HepG2 (cell line): ENCODE measurements around the gene ELP2.

Source experiments
- CBFB ChIP-seq: sonication (generic); formaldehyde crosslinking; IDR thresholded peaks from 2 replicates; pipeline ENCODE4 v1.4.0; 2020; ENCODE audit warnings: missing genetic modification reagents
- CHD4 ChIP-seq: fragments of 200-600 bp; sonication (generic); IDR thresholded peaks from 2 replicates; pipeline ENCODE4 v1.7.0; 2017; ENCODE audit warnings: mild to moderate bottlenecking, low read length, borderline replicate concordance
- EP300 ChIP-seq, 3 experiments: sonication (generic) in 1 of 3; formaldehyde crosslinking in 1 of 3; IDR thresholded peaks; 2 replicates each; pipeline versions ENCODE4 v1.5.1 to v1.6.1; 2011 to 2020; ENCODE audit warnings: low read depth in 2 of 3, low read length in 2 of 3, borderline replicate concordance in 1 of 3, improper control_type of control experiment in 1 of 3, mild to moderate bottlenecking in 1 of 3, missing genetic modification reagents in 1 of 3, moderate library complexity in 1 of 3
- SMARCC2 ChIP-seq: fragments of 450-650 bp; IDR thresholded peaks from 2 replicates; pipeline ENCODE4 v1.6.1; 2017; ENCODE audit warnings: antibody characterized with exemption, mild to moderate bottlenecking
- TAF1 ChIP-seq: sonication (generic); formaldehyde crosslinking; IDR thresholded peaks from 2 replicates; pipeline ENCODE4 v1.4.0; 2020; ENCODE audit warnings: missing genetic modification reagents
- ZFAT ChIP-seq: sonication (generic); formaldehyde crosslinking; conservative IDR thresholded peaks from 2 replicates; pipeline ENCODE4 v1.8.1; 2023; ENCODE audit warnings: missing genetic modification reagents, inconsistent platforms
- ZFX ChIP-seq: sonication (generic); formaldehyde crosslinking; IDR thresholded peaks from 2 replicates; pipeline ENCODE4 v1.4.0; 2020; ENCODE audit warnings: mild to moderate bottlenecking, low read depth, missing genetic modification reagents, moderate library complexity
- ZNF607 ChIP-seq: sonication (generic); formaldehyde crosslinking; IDR thresholded peaks from 2 replicates; pipeline ENCODE4 v1.5.1; 2020; ENCODE audit warnings: missing genetic modification reagents, mild to moderate bottlenecking, borderline replicate concordance
- TF ChIP-seq, protein P1 (sequence below): sonication (generic); formaldehyde crosslinking; IDR thresholded peaks from 2 replicates; pipeline ENCODE4 v1.5.0; 2020; ENCODE audit warnings: mild to moderate bottlenecking, missing genetic modification reagents, moderate library complexity
- TF ChIP-seq, protein P2 (sequence below): sonication (generic); formaldehyde crosslinking; IDR thresholded peaks from 2 replicates; pipeline ENCODE4 v1.9.0; 2021; ENCODE audit warnings: missing genetic modification reagents, mild to moderate bottlenecking, borderline replicate concordance
- TF ChIP-seq, protein P3 (sequence below): sonication (generic); formaldehyde crosslinking; IDR thresholded peaks from 2 replicates; pipeline ENCODE4 v1.5.0; 2020; ENCODE audit warnings: missing genetic modification reagents
- TF ChIP-seq, protein P4 (sequence below), 2 experiments: fragments of 450-650 bp in 1 of 2; sonication (generic) in 1 of 2; formaldehyde crosslinking in 1 of 2; IDR thresholded peaks; 2 replicates each; pipeline versions ENCODE4 v1.6.1 to v1.8.0; 2016 to 2022; ENCODE audit warnings: antibody characterized with exemption in 1 of 2, mild to moderate bottlenecking in 1 of 2, missing genetic modification reagents in 1 of 2

DNA sequence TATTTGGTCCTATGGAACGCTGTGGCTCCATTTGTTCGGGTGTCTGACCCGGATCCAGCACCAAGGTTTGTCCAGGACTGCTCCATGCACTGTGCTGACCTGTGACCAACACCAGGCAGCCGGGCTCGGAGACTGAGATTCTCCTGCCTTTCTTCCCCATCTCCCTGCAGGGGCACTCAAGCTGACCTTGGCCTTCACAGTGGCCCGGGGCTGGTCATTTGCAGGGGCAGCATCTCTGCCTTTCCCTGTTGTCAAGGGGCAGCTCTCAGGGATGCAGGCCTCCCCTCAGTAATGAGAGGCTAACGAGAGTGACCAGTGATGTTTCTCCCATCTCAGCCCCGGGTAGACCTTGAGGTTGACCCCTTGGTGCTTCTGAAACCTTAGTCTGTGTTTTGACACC, 85.1 kb downstream of the ELP2 start:
- TF ChIP-seq ZNF607 (CRISPR knock-in tag) (no peak), CBFB (CRISPR knock-in tag) (no peak), ZFAT (CRISPR knock-in tag) (no peak), SMARCC2 (no peak), CHD4 (no peak), EP300 (IDR thresholded peaks at IDR 0.05; ENCODE audit: low read depth in 2 of 2, low read length in 2 of 2) (no peak), EP300 (CRISPR knock-in tag; IDR thresholded peaks at IDR 0.05; ENCODE audit: borderline replicate concordance) (no peak), ZFX (no peak), TAF1 (no peak)
- TF ChIP-seq, protein P1, sequence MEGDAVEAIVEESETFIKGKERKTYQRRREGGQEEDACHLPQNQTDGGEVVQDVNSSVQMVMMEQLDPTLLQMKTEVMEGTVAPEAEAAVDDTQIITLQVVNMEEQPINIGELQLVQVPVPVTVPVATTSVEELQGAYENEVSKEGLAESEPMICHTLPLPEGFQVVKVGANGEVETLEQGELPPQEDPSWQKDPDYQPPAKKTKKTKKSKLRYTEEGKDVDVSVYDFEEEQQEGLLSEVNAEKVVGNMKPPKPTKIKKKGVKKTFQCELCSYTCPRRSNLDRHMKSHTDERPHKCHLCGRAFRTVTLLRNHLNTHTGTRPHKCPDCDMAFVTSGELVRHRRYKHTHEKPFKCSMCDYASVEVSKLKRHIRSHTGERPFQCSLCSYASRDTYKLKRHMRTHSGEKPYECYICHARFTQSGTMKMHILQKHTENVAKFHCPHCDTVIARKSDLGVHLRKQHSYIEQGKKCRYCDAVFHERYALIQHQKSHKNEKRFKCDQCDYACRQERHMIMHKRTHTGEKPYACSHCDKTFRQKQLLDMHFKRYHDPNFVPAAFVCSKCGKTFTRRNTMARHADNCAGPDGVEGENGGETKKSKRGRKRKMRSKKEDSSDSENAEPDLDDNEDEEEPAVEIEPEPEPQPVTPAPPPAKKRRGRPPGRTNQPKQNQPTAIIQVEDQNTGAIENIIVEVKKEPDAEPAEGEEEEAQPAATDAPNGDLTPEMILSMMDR, result no peak
- TF ChIP-seq, protein P2, sequence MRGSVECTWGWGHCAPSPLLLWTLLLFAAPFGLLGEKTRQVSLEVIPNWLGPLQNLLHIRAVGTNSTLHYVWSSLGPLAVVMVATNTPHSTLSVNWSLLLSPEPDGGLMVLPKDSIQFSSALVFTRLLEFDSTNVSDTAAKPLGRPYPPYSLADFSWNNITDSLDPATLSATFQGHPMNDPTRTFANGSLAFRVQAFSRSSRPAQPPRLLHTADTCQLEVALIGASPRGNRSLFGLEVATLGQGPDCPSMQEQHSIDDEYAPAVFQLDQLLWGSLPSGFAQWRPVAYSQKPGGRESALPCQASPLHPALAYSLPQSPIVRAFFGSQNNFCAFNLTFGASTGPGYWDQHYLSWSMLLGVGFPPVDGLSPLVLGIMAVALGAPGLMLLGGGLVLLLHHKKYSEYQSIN (CRISPR knock-in tag), result no peak
- TF ChIP-seq, protein P3, sequence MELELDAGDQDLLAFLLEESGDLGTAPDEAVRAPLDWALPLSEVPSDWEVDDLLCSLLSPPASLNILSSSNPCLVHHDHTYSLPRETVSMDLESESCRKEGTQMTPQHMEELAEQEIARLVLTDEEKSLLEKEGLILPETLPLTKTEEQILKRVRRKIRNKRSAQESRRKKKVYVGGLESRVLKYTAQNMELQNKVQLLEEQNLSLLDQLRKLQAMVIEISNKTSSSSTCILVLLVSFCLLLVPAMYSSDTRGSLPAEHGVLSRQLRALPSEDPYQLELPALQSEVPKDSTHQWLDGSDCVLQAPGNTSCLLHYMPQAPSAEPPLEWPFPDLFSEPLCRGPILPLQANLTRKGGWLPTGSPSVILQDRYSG (CRISPR knock-in tag), result no peak
- TF ChIP-seq, protein P4, sequence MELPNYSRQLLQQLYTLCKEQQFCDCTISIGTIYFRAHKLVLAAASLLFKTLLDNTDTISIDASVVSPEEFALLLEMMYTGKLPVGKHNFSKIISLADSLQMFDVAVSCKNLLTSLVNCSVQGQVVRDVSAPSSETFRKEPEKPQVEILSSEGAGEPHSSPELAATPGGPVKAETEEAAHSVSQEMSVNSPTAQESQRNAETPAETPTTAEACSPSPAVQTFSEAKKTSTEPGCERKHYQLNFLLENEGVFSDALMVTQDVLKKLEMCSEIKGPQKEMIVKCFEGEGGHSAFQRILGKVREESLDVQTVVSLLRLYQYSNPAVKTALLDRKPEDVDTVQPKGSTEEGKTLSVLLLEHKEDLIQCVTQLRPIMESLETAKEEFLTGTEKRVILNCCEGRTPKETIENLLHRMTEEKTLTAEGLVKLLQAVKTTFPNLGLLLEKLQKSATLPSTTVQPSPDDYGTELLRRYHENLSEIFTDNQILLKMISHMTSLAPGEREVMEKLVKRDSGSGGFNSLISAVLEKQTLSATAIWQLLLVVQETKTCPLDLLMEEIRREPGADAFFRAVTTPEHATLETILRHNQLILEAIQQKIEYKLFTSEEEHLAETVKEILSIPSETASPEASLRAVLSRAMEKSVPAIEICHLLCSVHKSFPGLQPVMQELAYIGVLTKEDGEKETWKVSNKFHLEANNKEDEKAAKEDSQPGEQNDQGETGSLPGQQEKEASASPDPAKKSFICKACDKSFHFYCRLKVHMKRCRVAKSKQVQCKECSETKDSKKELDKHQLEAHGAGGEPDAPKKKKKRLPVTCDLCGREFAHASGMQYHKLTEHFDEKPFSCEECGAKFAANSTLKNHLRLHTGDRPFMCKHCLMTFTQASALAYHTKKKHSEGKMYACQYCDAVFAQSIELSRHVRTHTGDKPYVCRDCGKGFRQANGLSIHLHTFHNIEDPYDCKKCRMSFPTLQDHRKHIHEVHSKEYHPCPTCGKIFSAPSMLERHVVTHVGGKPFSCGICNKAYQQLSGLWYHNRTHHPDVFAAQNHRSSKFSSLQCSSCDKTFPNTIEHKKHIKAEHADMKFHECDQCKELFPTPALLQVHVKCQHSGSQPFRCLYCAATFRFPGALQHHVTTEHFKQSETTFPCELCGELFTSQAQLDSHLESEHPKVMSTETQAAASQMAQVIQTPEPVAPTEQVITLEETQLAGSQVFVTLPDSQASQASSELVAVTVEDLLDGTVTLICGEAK (IDR thresholded peaks at IDR 0.05), result no peak
- TF ChIP-seq, protein P4 (CRISPR knock-in tag; IDR thresholded peaks at IDR 0.05), result no peak
